CD8-positive, alpha-beta memory T cell (primary cell): Measurements from ENCODE around the gene PTPRM. TPM values are rescaled to one million over a fixed set of nuclear protein-coding genes. Genes with fewer than 3 reads are reported as not detected.

Source experiments
- CTCF ChIA-PET: fragments of 350-600 bp; sonication (Branson Sonifier 250); formaldehyde crosslinking; loops from one replicate; lab custom pipeline; 2021; ENCODE audit warnings: antibody characterized with exemption; lab: Charles Lee
- POLR2A ChIA-PET: fragments of 350-600 bp; sonication (Branson Sonifier 250); formaldehyde crosslinking; loops from one replicate; lab custom pipeline; 2021; ENCODE audit warnings: antibody characterized with exemption; lab: Charles Lee
- DNase-seq, 5 donors: peaks; one replicate each; pipeline versions ENCODE4 v3.0.0 to v3.0.0-alpha.2; 2020 to 2022; ENCODE audit warnings: mixed read lengths in 1 of 5
- H3K27ac ChIP-seq: one replicate; pipeline ENCODE4 v1.7.0; 2013; ENCODE audit warnings: low read depth, mild to moderate bottlenecking, low read length, moderate library complexity
- H3K27me3 ChIP-seq: 2 replicates; pipeline ENCODE4 v1.7.0; 2013; ENCODE audit warnings: low read length, mild to moderate bottlenecking; ENCODE audit not compliant: insufficient read depth, poor library complexity, severe bottlenecking
- H3K36me3 ChIP-seq: 2 replicates; pipeline ENCODE4 v1.7.0; 2013; ENCODE audit warnings: mild to moderate bottlenecking, low read length, moderate library complexity; ENCODE audit not compliant: insufficient read depth
- H3K4me1 ChIP-seq: 2 replicates; pipeline ENCODE4 v1.7.0; 2013; ENCODE audit warnings: mild to moderate bottlenecking, low read length, moderate library complexity; ENCODE audit not compliant: insufficient read depth
- H3K4me3 ChIP-seq: 2 replicates; pipeline ENCODE4 v1.7.0; 2013; ENCODE audit warnings: mild to moderate bottlenecking, low read length
- H3K9me3 ChIP-seq: 2 replicates; pipeline ENCODE4 v1.7.0; 2013; ENCODE audit warnings: mild to moderate bottlenecking, low read length
- H3K27ac Mint-ChIP-seq, 8 donors: one replicate each; pipeline ENCODE4 v1.8.0; 2020 to 2021; ENCODE audit warnings: mixed read lengths in 8 of 8, mild to moderate bottlenecking in 6 of 8, inconsistent platforms in 3 of 8, moderate library complexity in 3 of 8
- H3K27me3 Mint-ChIP-seq, 2 donors: one replicate each; pipeline ENCODE4 v1.8.0; 2020 to 2021; ENCODE audit warnings: mixed read lengths in 2 of 2, mild to moderate bottlenecking in 1 of 2, moderate library complexity in 1 of 2
- H3K36me3 Mint-ChIP-seq, 3 donors: one replicate each; pipeline ENCODE4 v1.8.0; 2020 to 2021; ENCODE audit warnings: mixed read lengths in 3 of 3, inconsistent platforms in 1 of 3, mild to moderate bottlenecking in 1 of 3
- H3K4me1 Mint-ChIP-seq, 3 donors: one replicate each; pipeline ENCODE4 v1.8.0; 2020 to 2021; ENCODE audit warnings: mixed read lengths in 3 of 3, inconsistent platforms in 1 of 3, mild to moderate bottlenecking in 1 of 3
- H3K4me3 Mint-ChIP-seq, 7 donors: one replicate each; pipeline ENCODE4 v1.8.0; 2020 to 2021; ENCODE audit warnings: mixed read lengths in 7 of 7, mild to moderate bottlenecking in 6 of 7, moderate library complexity in 4 of 7, inconsistent platforms in 2 of 7
- H3K9me3 Mint-ChIP-seq, 5 donors: one replicate each; pipeline ENCODE4 v1.8.0; 2020 to 2022; ENCODE audit warnings: mixed read lengths in 5 of 5, mild to moderate bottlenecking in 3 of 5, moderate library complexity in 2 of 5, inconsistent platforms in 1 of 5
- polyA plus RNA-seq: library from polyadenylated mRNA; unstranded; fragments of 300-500 nt; fragmentation: Illumina TruSeq; gene quantifications from one replicate; pipeline ENCODE4 v1.2.3, GENCODE V29; 2021
- total RNA-seq, 2 experiments: library from RNA; stranded (reverse); gene quantifications; one replicate each; pipeline ENCODE4 v1.2.3, GENCODE V29; 2021

Gene PTPRM
- total and polyA plus RNA-seq, 3 experiments from 2014 or later: 3.9 to 7.4 (median 5.3) TPM

DNA sequence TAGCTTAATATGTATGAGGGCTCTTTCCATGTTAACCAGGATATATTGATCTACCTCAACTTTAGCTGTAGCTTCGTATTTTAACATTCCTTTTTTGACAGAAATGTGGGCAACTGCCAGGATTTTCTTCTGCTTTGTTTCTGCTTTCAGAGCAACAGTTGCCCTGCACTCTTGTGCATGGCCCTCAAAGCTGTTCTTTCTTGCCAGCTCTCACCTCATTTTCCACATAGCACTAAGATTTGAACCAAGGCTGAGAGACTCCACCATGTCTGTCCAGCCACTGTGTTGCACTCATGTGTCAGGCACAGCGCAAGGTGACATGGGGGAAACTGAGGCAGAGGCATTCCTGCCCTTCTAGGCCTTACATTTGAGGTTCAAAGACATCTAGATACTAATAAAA lies 619.3 kb downstream of the PTPRM start:
- H3K4me1 Mint-ChIP-seq: no peaks in the 10 kb centered on the region
- H3K36me3 ChIP-seq: no peaks in the 10 kb centered on the region
- ChIA-PET CTCF (no interaction called here), POLR2A (no interaction called here)
- H3K36me3 Mint-ChIP-seq: no peaks in the 10 kb centered on the region
- H3K4me3 Mint-ChIP-seq: no peak overlapping the region
- no peak overlapping the region for H3K4me3 ChIP-seq
- H3K9me3 Mint-ChIP-seq: peaks cover 0 to 3% (median 1%) of the 10 kb centered on the region in 5 donors
- H3K4me1 ChIP-seq: no peaks in the 10 kb centered on the region
- no peaks in the 10 kb centered on the region for H3K9me3 ChIP-seq
- H3K27me3 ChIP-seq: no peaks in the 10 kb centered on the region
- H3K27ac Mint-ChIP-seq: no peak overlapping the region
- no peak for DNase-seq
- no peaks in the 10 kb centered on the region for H3K27me3 Mint-ChIP-seq
- H3K27ac ChIP-seq: no peak overlapping the region

DNA sequence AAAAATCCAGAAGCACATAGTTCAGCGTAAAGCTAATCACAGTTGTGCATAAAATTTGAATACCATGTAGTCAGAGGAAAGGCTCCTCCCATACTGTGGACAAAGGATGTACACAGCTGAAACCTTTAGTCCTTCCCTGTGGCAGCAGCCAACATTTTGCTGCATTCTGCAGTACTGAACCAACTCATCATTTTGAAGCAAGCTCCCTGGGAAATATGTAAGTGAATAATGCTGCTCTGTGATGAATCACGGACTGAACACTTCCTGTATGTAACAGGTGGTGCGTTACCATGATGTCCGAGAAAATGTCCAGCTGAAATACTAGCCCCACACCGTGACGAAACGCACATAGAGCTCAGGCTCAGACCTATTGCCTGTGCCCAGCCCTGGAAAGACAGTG lies 621.1 kb downstream of the PTPRM start:
- ChIA-PET CTCF (no interaction called here), POLR2A (no interaction called here)
- Mint-ChIP-seq H3K4me1 (no peaks in the 10 kb centered on the region), H3K36me3 (no peaks in the 10 kb centered on the region), H3K27ac (no peak overlapping the region), H3K4me3 (no peak overlapping the region), H3K27me3 (no peaks in the 10 kb centered on the region), H3K9me3 (peaks cover 0 to 5% (median 1%) of the 10 kb centered on the region in 5 donors)
- Histone ChIP-seq H3K4me3 (no peak overlapping the region), H3K36me3 (no peaks in the 10 kb centered on the region), H3K4me1 (no peaks in the 10 kb centered on the region), H3K27me3 (no peaks in the 10 kb centered on the region), H3K27ac (no peak overlapping the region), H3K9me3 (no peaks in the 10 kb centered on the region)
- DNase-seq: no peak

DNA sequence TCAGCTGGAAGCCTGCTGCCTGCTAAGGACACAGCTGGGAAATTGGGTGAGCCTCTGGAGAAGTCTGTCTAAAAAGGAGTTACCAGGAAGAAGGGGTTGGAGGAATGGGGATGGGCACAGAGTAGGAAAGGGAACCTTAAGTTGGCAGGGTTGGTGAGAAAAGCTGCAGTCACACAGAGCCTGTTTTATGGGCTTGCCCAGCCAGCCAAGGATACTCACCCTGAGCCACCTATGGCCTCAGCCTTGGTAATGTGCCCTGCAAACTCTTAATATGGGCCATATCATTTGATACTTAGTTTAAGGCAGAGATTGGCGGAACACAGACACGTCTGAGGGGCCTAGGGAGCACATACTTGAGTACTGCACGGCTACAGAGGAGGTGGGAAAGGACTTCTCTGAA lies 623.9 kb downstream of the PTPRM start:
- H3K27ac Mint-ChIP-seq: no peak overlapping the region
- no peaks in the 10 kb centered on the region for H3K36me3 Mint-ChIP-seq
- DNase-seq: no peak
- H3K27me3 Mint-ChIP-seq: no peaks in the 10 kb centered on the region
- ChIA-PET CTCF (no interaction called here), POLR2A (no interaction called here)
- H3K27ac ChIP-seq: no peak overlapping the region
- H3K4me1 Mint-ChIP-seq: no peaks in the 10 kb centered on the region
- H3K9me3 Mint-ChIP-seq: peaks cover 0 to 6% (median 0%) of the 10 kb centered on the region in 5 donors
- no peaks in the 10 kb centered on the region for H3K27me3 ChIP-seq
- no peak overlapping the region for H3K4me3 Mint-ChIP-seq
- H3K36me3 ChIP-seq: no peaks in the 10 kb centered on the region
- no peaks in the 10 kb centered on the region for H3K9me3 ChIP-seq
- no peaks in the 10 kb centered on the region for H3K4me1 ChIP-seq
- no peak overlapping the region for H3K4me3 ChIP-seq

DNA sequence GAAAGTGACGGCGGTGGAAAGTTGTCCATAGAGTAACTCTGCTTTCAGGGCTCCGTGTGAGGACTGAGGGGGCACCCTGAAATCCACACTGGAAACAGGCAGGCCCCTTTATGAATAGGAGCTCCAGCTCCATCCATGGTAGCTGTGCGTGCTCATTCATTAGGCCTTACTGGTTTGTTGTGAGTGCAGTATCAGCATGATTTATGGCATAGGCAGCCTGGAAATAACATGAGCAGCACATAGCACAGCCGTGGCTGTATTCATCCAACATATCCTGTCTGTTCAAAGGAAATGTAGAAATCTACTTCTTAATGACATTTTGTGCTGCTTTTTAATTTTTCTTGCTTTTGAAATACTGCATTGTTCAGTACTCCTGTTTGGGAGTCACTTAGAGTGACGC lies 627.3 kb downstream of the PTPRM start:
- CTCF ChIA-PET: no interaction called here
- H3K4me3 Mint-ChIP-seq: no peak overlapping the region
- H3K36me3 ChIP-seq: no peaks in the 10 kb centered on the region
- no peaks in the 10 kb centered on the region for H3K27me3 ChIP-seq
- no peaks in the 10 kb centered on the region for H3K4me1 ChIP-seq
- no peaks in the 10 kb centered on the region for H3K27me3 Mint-ChIP-seq
- POLR2A ChIA-PET: no interaction called here
- DNase-seq: no peak
- no peaks in the 10 kb centered on the region for H3K4me1 Mint-ChIP-seq
- no peaks in the 10 kb centered on the region for H3K36me3 Mint-ChIP-seq
- peak overlapping the region in 1 of 8 donors; percentile 1 for H3K27ac Mint-ChIP-seq
- peaks cover 0 to 7% (median 0%) of the 10 kb centered on the region in 5 donors for H3K9me3 Mint-ChIP-seq
- H3K4me3 ChIP-seq: no peak overlapping the region
- H3K9me3 ChIP-seq: no peaks in the 10 kb centered on the region
- no peak overlapping the region for H3K27ac ChIP-seq

DNA sequence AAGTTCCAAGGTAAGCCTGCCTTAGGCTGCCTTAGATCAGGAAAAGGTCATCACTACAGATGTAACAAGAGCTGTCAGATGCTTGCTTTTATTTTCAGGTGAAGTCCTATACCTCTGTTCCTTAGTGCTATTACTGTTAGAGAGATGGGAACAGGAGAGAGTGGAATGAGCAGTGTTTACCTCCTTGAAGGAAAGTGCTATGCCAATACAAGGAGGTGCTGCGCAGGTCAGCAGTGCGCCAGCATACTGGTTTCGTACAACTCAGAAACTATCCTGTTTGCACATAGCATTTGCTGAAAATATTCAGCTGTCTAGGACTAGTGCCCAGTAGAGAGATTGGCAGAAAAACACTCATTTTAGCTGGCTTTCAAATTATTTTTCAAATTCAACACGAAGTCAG lies 629.1 kb downstream of the PTPRM start:
- Histone ChIP-seq H3K36me3 (no peaks in the 10 kb centered on the region), H3K27me3 (no peaks in the 10 kb centered on the region), H3K27ac (no peak overlapping the region), H3K4me3 (no peak overlapping the region), H3K4me1 (no peaks in the 10 kb centered on the region), H3K9me3 (no peaks in the 10 kb centered on the region)
- H3K4me1 Mint-ChIP-seq: no peaks in the 10 kb centered on the region
- ChIA-PET CTCF (no interaction called here), POLR2A (no interaction called here)
- no peaks in the 10 kb centered on the region for H3K36me3 Mint-ChIP-seq
- H3K27ac Mint-ChIP-seq: no peak overlapping the region
- no peaks in the 10 kb centered on the region for H3K27me3 Mint-ChIP-seq
- peaks cover 0 to 5% (median 0%) of the 10 kb centered on the region in 5 donors for H3K9me3 Mint-ChIP-seq
- H3K4me3 Mint-ChIP-seq: no peak overlapping the region
- no peak for DNase-seq

DNA sequence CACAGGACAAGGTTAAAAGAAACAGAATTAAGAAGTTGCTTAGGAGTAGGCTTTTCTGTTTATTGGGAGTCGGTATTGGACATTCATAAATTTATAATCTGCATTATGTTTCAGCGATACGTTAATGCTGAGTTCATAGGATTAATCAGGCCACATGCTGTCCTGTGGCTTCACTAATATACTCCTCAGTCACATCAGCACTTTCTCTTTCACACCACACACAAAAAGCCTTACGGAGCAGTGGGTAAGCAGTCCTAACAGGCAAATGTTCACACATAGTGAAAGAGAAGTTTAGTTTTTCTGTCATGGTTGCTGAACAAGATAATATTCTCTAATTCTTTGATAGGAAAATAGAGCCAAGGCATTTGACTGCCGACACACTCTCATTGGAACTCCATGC lies 630.4 kb downstream of the PTPRM start:
- H3K27ac Mint-ChIP-seq: no peak overlapping the region
- no peaks in the 10 kb centered on the region for H3K4me1 ChIP-seq

DNA sequence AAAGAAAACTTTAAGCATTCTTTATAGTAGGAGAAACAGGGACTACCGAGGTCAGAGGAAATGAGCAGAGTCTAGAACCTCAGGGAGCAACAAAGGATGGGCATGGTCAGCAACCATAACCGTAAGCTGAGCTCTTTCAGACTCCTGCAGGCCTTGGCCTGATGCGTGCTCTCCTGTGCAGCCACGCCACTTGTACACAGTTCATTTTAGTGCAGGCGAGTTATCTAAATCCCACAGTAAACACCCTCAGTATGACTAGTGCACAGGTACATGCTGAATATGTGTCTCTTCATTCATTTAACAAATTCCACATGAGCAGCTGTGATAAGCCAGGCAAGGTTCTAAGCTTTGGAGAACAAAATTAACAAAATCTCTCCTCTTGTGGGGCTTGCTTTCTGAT lies 640.9 kb downstream of the PTPRM start:
- H3K27ac Mint-ChIP-seq: no peak overlapping the region
- H3K4me3 ChIP-seq: no peak overlapping the region
- no peaks in the 10 kb centered on the region for H3K4me1 Mint-ChIP-seq
- CTCF ChIA-PET: no interaction called here
- H3K36me3 ChIP-seq: no peaks in the 10 kb centered on the region
- peaks cover 0 to 3% (median 0%) of the 10 kb centered on the region in 3 donors for H3K36me3 Mint-ChIP-seq
- H3K4me3 Mint-ChIP-seq: no peak overlapping the region
- POLR2A ChIA-PET: no interaction called here
- no peak for DNase-seq
- H3K27ac ChIP-seq: no peak overlapping the region
- H3K27me3 ChIP-seq: no peaks in the 10 kb centered on the region
- peaks cover 0 to 5% (median 0%) of the 10 kb centered on the region in 5 donors for H3K9me3 Mint-ChIP-seq
- H3K4me1 ChIP-seq: no peaks in the 10 kb centered on the region
- H3K9me3 ChIP-seq: no peaks in the 10 kb centered on the region
- no peaks in the 10 kb centered on the region for H3K27me3 Mint-ChIP-seq

More for the DNA sequence above, 630.4 kb downstream of the PTPRM start:
- Histone ChIP-seq H3K27ac (no peak overlapping the region), H3K27me3 (no peaks in the 10 kb centered on the region), H3K4me3 (no peak overlapping the region), H3K36me3 (no peaks in the 10 kb centered on the region), H3K9me3 (no peaks in the 10 kb centered on the region)
- no peak overlapping the region for H3K4me3 Mint-ChIP-seq
- DNase-seq: no peak
- no peaks in the 10 kb centered on the region for H3K4me1 Mint-ChIP-seq
- ChIA-PET CTCF (no interaction called here), POLR2A (no interaction called here)
- peaks cover 0 to 5% (median 0%) of the 10 kb centered on the region in 5 donors for H3K9me3 Mint-ChIP-seq
- no peaks in the 10 kb centered on the region for H3K36me3 Mint-ChIP-seq
- H3K27me3 Mint-ChIP-seq: no peaks in the 10 kb centered on the region

DNA sequence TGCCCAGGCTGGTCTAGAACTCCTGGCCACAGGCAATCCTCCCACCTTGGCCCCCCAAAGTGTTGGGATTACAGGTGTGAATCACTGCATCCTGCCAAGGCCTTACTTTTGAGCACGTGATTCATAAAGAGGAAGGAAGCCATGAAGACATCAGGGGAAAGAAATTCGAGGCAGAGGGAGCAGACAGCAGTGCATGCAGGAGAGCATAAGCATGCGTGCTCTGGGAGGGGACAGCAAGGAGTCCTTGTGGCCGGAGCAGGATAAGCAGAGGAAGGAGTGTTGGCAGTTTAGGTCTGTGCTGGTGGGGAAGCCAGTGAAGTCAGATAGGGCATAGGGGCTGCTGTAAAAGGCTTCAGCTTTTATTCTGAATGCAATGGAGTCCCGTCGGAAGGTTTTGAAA lies 641.6 kb downstream of the PTPRM start:
- no peak for DNase-seq
- no peaks in the 10 kb centered on the region for H3K4me1 Mint-ChIP-seq
- Histone ChIP-seq H3K27ac (no peak overlapping the region), H3K36me3 (no peaks in the 10 kb centered on the region), H3K4me1 (no peaks in the 10 kb centered on the region), H3K4me3 (no peak overlapping the region), H3K27me3 (no peaks in the 10 kb centered on the region), H3K9me3 (no peaks in the 10 kb centered on the region)
- POLR2A ChIA-PET: no interaction called here
- peaks cover 0 to 3% (median 0%) of the 10 kb centered on the region in 3 donors for H3K36me3 Mint-ChIP-seq
- peaks cover 0 to 5% (median 0%) of the 10 kb centered on the region in 5 donors for H3K9me3 Mint-ChIP-seq
- H3K27me3 Mint-ChIP-seq: no peaks in the 10 kb centered on the region
- CTCF ChIA-PET: no interaction called here
- no peak overlapping the region for H3K4me3 Mint-ChIP-seq
- no peak overlapping the region for H3K27ac Mint-ChIP-seq
